Ovary (tissue), 9 donors: ENCODE results near the gene C6orf15. TPM values are rescaled to one million over a fixed set of nuclear protein-coding genes. Genes with fewer than 3 reads are reported as not detected.
A peak's percentile ranks its signal among the peaks of the same experiment; 100 is the strongest.

Experiments
- DNase-seq, 5 donors: peaks; one replicate each; pipeline ENCODE4 v3.0.0-alpha.2; 2019 to 2020
- H3K27ac ChIP-seq, 2 donors: fragments of 200-600 bp; one replicate each; pipeline versions ENCODE4 v1.5.1 to v1.8.0; 2019 to 2022
- H3K27me3 ChIP-seq: fragments of 200-600 bp; one replicate; pipeline ENCODE4 v1.8.0; 2022
- H3K36me3 ChIP-seq: fragments of 200-600 bp; sonication (generic); one replicate; pipeline ENCODE4 v1.5.1; 2019
- H3K4me1 ChIP-seq: one replicate; pipeline ENCODE4 v1.8.1; 2013; ENCODE audit warnings: mild to moderate bottlenecking, moderate library complexity; ENCODE audit not compliant: insufficient read depth
- H3K4me3 ChIP-seq: fragments of 200-600 bp; sonication (generic); one replicate; pipeline ENCODE4 v1.5.1; 2017
- H3K9me3 ChIP-seq, 2 donors: fragments of 200-600 bp in 1 of 2; sonication (generic) in 1 of 2; one replicate each; pipeline versions ENCODE4 v1.5.1 to v1.8.1; 2013 to 2019; ENCODE audit warnings: mild to moderate bottlenecking in 1 of 2, moderate library complexity in 1 of 2
- EP300 ChIP-seq: sonication (generic); formaldehyde crosslinking; IDR thresholded peaks from one replicate; pipeline ENCODE4 v1.6.1; 2017; ENCODE audit warnings: antibody characterized with exemption
- POLR2A ChIP-seq: fragments of 450-650 bp; IDR thresholded peaks from one replicate; pipeline ENCODE4 v1.6.1; 2017; ENCODE audit warnings: antibody characterized with exemption, mild to moderate bottlenecking, moderate library complexity
- WGBS, 3 donors: extraction: QIAGEN DNeasy Blood & Tissue Kit in 1 of 3; methylation state at CpG; one replicate each; pipeline versions ENCODE4 v1.1.5 to v1.1.7; 2013 to 2017; 5-methylcytosine and 5-hydroxymethylcytosine counted together
- intact Hi-C, 4 donors: fragments of 100-400 bp; cut with DNase I; formaldehyde crosslinking; loops; one replicate each; pipeline versions ENCODE4 v1.11.0 to v1.15.1; 2022 to 2023
- polyA plus RNA-seq, 2 donors: library from polyadenylated mRNA; stranded (reverse); fragments of 200-250 nt in 1 of 2; fragments of 350-450 nt in 1 of 2; fragmentation: Illumina TruSeq in 1 of 2; extraction: RNeasy Lipid Tissue Mini Kit (QIAGEN cat#74804) in 1 of 2; gene quantifications; one replicate each; pipeline ENCODE4 v1.2.3, GENCODE V29; 2013 to 2014
- total RNA-seq, 7 donors: library from RNA; depleted of rRNA in 2 of 7; stranded (reverse); fragments of >200 nt in 2 of 7; fragmentation: NEBNext Ultra II Directional in 3 of 7; extraction: Animal tissue kit (Norgen Biotek cat#: 25700) in 3 of 7; gene quantifications; one replicate each; pipeline versions ENCODE4 v1.1.0 to v1.2.4, GENCODE V29; 2016 to 2023
- TF ChIP-seq, protein P1 (sequence below), 3 donors: fragments of 450-650 bp in 2 of 3; fragments of 200-600 bp in 1 of 3; IDR thresholded peaks; one replicate each; pipeline versions ENCODE4 v1.5.1 to v1.8.0; 2016 to 2022; ENCODE audit warnings: antibody characterized with exemption in 3 of 3, mild to moderate bottlenecking in 1 of 3
- donor health status: DM: no; HTN: no; CAD: no; lungs with moderate emphysema.
- donor health status: DM: no; HTN: no; CAD: no.
- donor health status: Bipolar disorder and iron deficiency.
- donor health status: DM: yes; HTN: yes; CAD: no.
- donor health status: DM: no; HTN: no; CAD: no.
- donor health status: DM: yes; HTN: yes; CAD: no.

The C6orf15 gene
- total and polyA plus RNA-seq, 9 donors = not detected

DNA sequence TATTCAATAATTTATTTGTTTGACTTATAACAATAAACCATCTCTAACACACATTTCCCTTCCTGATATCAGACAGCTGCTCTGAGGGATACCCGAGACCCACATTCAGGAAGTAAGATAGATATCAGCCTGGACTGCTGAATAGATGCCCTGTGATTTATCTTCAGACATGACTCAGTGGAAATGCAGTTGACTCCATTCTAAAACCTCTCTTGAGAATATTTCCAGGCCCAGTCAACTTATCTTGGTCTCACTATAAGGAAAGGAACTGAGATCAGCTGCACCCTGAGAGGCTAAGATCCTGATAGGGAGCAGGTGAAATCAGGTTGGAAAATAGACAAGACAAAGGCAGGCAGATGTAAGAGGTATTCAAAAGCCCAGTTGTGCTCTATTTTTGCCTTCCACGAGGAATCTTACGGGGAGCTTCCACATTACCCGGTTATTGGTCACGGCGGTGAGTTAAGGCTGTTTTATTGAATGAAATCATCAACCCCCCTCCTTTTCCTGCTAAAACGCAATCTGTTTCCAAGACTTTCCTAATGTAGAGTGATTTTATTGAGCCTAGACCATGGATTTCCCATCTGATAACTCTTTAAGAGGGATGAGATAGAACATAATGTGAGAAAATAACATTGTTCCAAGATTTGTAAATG lies 25.5 kb downstream of the C6orf15 start:
- TF ChIP-seq, protein P1, sequence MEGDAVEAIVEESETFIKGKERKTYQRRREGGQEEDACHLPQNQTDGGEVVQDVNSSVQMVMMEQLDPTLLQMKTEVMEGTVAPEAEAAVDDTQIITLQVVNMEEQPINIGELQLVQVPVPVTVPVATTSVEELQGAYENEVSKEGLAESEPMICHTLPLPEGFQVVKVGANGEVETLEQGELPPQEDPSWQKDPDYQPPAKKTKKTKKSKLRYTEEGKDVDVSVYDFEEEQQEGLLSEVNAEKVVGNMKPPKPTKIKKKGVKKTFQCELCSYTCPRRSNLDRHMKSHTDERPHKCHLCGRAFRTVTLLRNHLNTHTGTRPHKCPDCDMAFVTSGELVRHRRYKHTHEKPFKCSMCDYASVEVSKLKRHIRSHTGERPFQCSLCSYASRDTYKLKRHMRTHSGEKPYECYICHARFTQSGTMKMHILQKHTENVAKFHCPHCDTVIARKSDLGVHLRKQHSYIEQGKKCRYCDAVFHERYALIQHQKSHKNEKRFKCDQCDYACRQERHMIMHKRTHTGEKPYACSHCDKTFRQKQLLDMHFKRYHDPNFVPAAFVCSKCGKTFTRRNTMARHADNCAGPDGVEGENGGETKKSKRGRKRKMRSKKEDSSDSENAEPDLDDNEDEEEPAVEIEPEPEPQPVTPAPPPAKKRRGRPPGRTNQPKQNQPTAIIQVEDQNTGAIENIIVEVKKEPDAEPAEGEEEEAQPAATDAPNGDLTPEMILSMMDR (IDR thresholded peaks at IDR 0.05) = no peak
- TF ChIP-seq EP300 = no peak
- no peak for TF ChIP-seq POLR2A

GRCh38 chr6:31083742-31084354 lies 28.5 kb downstream of the C6orf15 start:
- intact Hi-C loops = loop anchor here in 3 of 4 donors (5.0 to 10.0 kb wide), 2 partner anchors 167 to 539 kb away; no protein-coding TSS in a partner anchor
- no peaks in the 10 kb centered on the region for H3K9me3 ChIP-seq
- DNase-seq = peak in 1 of 5 donors; percentile 29
- H3K27me3 ChIP-seq = no peaks in the 10 kb centered on the region
- no peak for TF ChIP-seq POLR2A
- TF ChIP-seq, protein P1 (IDR thresholded peaks at IDR 0.05) = no peak
- peaks cover 3% of the 10 kb centered on the region for H3K4me1 ChIP-seq
- no peak overlapping the region for H3K27ac ChIP-seq
- 41 to 42% (median 41%) methylated on average over 8 of the region's 8 CpGs for WGBS, 3 donors
- no peak overlapping the region for H3K4me3 ChIP-seq
- H3K36me3 ChIP-seq = no peaks in the 10 kb centered on the region

More for the DNA sequence above, 25.5 kb downstream of the C6orf15 start:
- H3K36me3 ChIP-seq = no peaks in the 10 kb centered on the region
- no peaks in the 10 kb centered on the region for H3K9me3 ChIP-seq
- H3K4me1 ChIP-seq = no peaks in the 10 kb centered on the region
- H3K27ac ChIP-seq = no peak overlapping the region
- no peak for DNase-seq
- no peak overlapping the region for H3K4me3 ChIP-seq
- intact Hi-C loops = loop anchor here in 2 of 4 donors (10.0 kb wide), 1 partner anchor 542 kb away; no protein-coding TSS in a partner anchor
- 29 to 42% (median 34%) methylated on average over 7 of the region's 7 CpGs for WGBS, 3 donors
- no peaks in the 10 kb centered on the region for H3K27me3 ChIP-seq

DNA sequence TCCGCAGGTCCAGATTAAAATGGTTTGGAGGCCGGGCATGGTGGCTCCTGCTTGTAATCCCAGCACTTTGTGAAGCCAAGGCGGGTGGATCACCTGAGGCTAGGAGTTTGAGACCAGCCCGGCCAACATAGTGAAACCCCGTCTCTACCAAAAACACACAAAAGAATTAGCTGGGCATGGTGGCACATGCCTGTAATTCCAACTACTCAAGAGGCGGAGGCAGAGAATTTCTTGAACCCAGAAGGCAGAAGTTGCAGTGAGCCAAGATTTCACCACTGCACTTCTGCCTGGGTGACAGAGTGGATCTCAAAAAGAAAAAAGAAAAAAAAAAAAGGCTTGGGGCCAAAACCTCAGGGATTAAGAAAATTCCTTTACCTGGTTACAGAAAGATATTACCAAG lies 30.5 kb downstream of the C6orf15 start:
- H3K36me3 ChIP-seq = no peaks in the 10 kb centered on the region
- 87 to 94% (median 88%) methylated on average over 6 of the region's 6 CpGs for WGBS, 3 donors
- H3K9me3 ChIP-seq = no peaks in the 10 kb centered on the region
- DNase-seq = no peak
- H3K4me1 ChIP-seq = peaks cover 3% of the 10 kb centered on the region
- TF ChIP-seq EP300 (no peak), POLR2A (no peak)
- TF ChIP-seq, protein P1 (IDR thresholded peaks at IDR 0.05) = no peak
- no peak overlapping the region for H3K4me3 ChIP-seq
- intact Hi-C loops = loop anchor here in 3 of 4 donors (5.0 to 10.0 kb wide), 2 partner anchors 165 to 537 kb away; no protein-coding TSS in a partner anchor
- H3K27me3 ChIP-seq = no peaks in the 10 kb centered on the region
- H3K27ac ChIP-seq = no peak overlapping the region

DNA sequence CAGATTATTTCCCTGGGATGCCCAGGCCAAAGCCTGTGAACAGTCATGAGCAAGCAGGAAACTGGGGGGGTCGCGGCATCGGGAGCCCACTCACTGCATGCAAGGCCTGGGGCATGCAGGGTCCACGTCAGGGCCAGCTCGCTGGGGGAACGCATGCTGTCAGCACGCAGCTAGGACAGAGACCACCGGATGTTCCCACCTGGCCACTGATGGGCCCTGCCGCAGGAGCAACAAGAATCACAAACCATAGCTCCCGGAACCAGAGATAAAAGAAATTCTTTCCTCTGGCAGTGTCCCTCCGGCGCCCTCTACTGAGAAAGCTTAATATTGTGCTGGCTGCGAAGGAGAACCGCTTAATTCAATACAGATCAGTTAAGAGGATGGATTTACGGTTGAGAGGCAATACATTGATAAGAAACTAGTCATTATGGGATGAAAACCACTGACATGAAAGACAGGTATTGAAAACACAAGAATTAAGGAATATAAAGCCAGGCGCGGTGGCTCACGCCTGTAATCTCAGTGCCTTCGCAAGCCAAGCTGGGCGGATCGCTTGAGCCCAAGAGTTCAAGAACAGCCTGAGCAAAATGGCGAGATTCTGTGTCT lies 32.6 kb downstream of the C6orf15 start:
- TF ChIP-seq, protein P1 (IDR thresholded peaks at IDR 0.05) = peak; percentile 68 to 79 (median 71)
- TF ChIP-seq POLR2A = no peak
- DNase-seq = peak; percentile 52 to 75 (median 67)
- intact Hi-C loops = loop anchor here (5.0 to 10.0 kb wide), 5 partner anchors 162 to 535 kb away; partner anchors contain the start of genes DHX16 (in 1 of the 4), FLOT1 (in 1 of the 4) and IER3 (in 1 of the 4)
- Histone ChIP-seq H3K4me1 (peaks cover 3% of the 10 kb centered on the region), H3K27ac (no peak overlapping the region), H3K36me3 (no peaks in the 10 kb centered on the region), H3K9me3 (no peaks in the 10 kb centered on the region), H3K4me3 (no peak overlapping the region), H3K27me3 (no peaks in the 10 kb centered on the region)
- 14 to 19% (median 15%) methylated on average over 22 of the region's 22 CpGs for WGBS, 3 donors
